ENCODE data around the gene OR5K3. TPM values are rescaled to one million over a fixed set of nuclear protein-coding genes. Genes with fewer than 3 reads are reported as not detected.

OR5K3 gene
- total and polyA plus RNA-seq, 2 of the 4 experiments (the other 2 are of a cell fraction) = not detected

DNA sequence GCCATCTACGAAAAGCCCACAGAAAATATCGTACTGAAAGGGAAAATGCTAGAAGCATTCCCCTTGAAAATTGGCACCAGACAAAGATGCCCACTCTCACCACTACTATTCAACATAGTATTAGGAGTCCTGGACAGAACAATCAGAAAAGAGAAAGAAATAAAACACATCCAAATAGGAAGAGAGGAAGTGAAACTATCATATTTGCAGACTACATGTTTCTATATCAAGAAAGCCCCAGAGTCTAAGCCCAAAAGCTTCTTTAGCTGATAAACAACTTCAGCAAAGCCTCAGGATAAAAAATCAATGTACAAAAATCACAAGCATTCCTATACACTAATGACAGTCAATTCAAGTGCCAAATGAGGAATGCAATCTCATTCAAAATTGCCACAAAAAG is 15.6 kb downstream of the OR5K3 start:
- CTCF ChIA-PET = no interaction called here
- in situ Hi-C loops (cut with MboI; ENCODE audit: low sequenced_read_pairs) = no loop called here

More for the DNA sequence above, 15.6 kb downstream of the OR5K3 start:
- no peaks in the 10 kb centered on the region for H3K36me3 ChIP-seq (ENCODE audit: control insufficient read depth, insufficient read depth, low read length)
- H3K4me1 ChIP-seq (ENCODE audit: control insufficient read depth, insufficient read depth, low read length) = no peaks in the 10 kb centered on the region
- DNase-seq = no peak
- H4K8ac ChIP-seq (ENCODE audit: low read depth in 2 of 2, low read length in 2 of 2) = no peak overlapping the region
- H3K4me3 ChIP-seq (ENCODE audit: insufficient read depth, low read depth, low read length) = no peak overlapping the region
- H2BK20ac ChIP-seq (ENCODE audit: low read depth, low read length) = no peak overlapping the region
- H4K5ac ChIP-seq (ENCODE audit: low read depth, low read length) = no peak overlapping the region
- peaks cover 2% of the 10 kb centered on the region; the same call in 1 of the 2 replicates for H3K9me3 ChIP-seq (ENCODE audit: control insufficient read depth, insufficient read depth, low read length)
- no peak overlapping the region for H3K4me2 ChIP-seq (ENCODE audit: low read depth, low read length)
- H4K91ac ChIP-seq (ENCODE audit: insufficient read depth, low read depth, low read length) = no peak overlapping the region
- no peaks in the 10 kb centered on the region for H3K27me3 ChIP-seq (ENCODE audit: control insufficient read depth, insufficient read depth, low read length)
- H3K14ac ChIP-seq (replicated peaks; ENCODE audit: low read depth, low read length) = no peak overlapping the region
- no peak overlapping the region for H2AK9ac ChIP-seq (replicated peaks; ENCODE audit: low read depth, low read length, poor library complexity)
- WGBS, 2 experiments (ENCODE audit: extremely low coverage in 2 of 2, insufficient read length in 1 of 2) = no CpG with 5 or more reads among the region's 2 CpGs
- H2BK15ac ChIP-seq (ENCODE audit: low read depth, low read length) = no peak overlapping the region
- intact Hi-C loops (cut with micrococcal nuclease) = no loop called here
- H3K9ac ChIP-seq (ENCODE audit: low read depth, low read length) = no peak overlapping the region
- no peak overlapping the region for H2BK5ac ChIP-seq (ENCODE audit: low read depth, low read length, poor library complexity, severe bottlenecking)
- no peaks in the 10 kb centered on the region for H3K9me1 ChIP-seq (ENCODE audit: insufficient read depth, low read length)
- no peak overlapping the region for H3K56ac ChIP-seq (ENCODE audit: extremely low read depth, insufficient read depth, low read length)
- dilution Hi-C loops (cut with HindIII; ENCODE audit: low sequenced_read_pairs, unreplicated experiment) = no loop called here
- no peak overlapping the region for H3K27ac ChIP-seq (ENCODE audit: insufficient read depth, low read length)
- TF ChIP-seq NFE2L2 (IDR thresholded peaks at IDR 0.05; ENCODE audit: low read depth, low read length) (no peak), MAZ (IDR thresholded peaks at IDR 0.05; ENCODE audit: borderline replicate concordance, low read depth, low read length) (no peak), CEBPB (IDR thresholded peaks at IDR 0.05; ENCODE audit: low read depth, low read length) (no peak), BHLHE40 (IDR thresholded peaks at IDR 0.05; ENCODE audit: low read depth, low read length) (no peak), SMC3 (IDR thresholded peaks at IDR 0.05; ENCODE audit: low read depth, low read length) (no peak), RAD21 (IDR thresholded peaks at IDR 0.05; ENCODE audit: low read length) (no peak), MXI1 (IDR thresholded peaks at IDR 0.05; ENCODE audit: borderline replicate concordance, low read depth, low read length) (no peak), CHD1 (IDR thresholded peaks at IDR 0.05; ENCODE audit: low read depth, low read length) (no peak), RCOR1 (IDR thresholded peaks at IDR 0.05; ENCODE audit: insufficient replicate concordance, low read length) (no peak), ELK1 (IDR thresholded peaks at IDR 0.05; ENCODE audit: borderline replicate concordance, low read depth, low read length) (no peak), FOS (IDR thresholded peaks at IDR 0.05; ENCODE audit: low read depth, low read length) (no peak), RFX5 (IDR thresholded peaks at IDR 0.05; ENCODE audit: low read depth, low read length) (no peak), MAFK (IDR thresholded peaks at IDR 0.05; ENCODE audit: low read depth, low read length) (no peak), CTCF (conservative IDR thresholded peaks at IDR 0.05; ENCODE audit: low read depth, low read length) (no peak), USF2 (IDR thresholded peaks at IDR 0.05; ENCODE audit: low read depth, low read length) (no peak), POLR2A (IDR thresholded peaks at IDR 0.05; ENCODE audit: low read depth, low read length) (no peak)
- H2BK120ac ChIP-seq (ENCODE audit: low read depth, low read length) = no peak overlapping the region
- no peak overlapping the region for H2AK5ac ChIP-seq (ENCODE audit: low read depth, low read length)
- no peaks in the 10 kb centered on the region for H3K79me1 ChIP-seq (ENCODE audit: low read depth in 1 of 2, low read length in 2 of 2)
- H3K18ac ChIP-seq (ENCODE audit: low read depth, low read length) = no peak overlapping the region
- POLR2A ChIA-PET (ENCODE audit: unreplicated experiment) = no interaction called here
- no peak overlapping the region for H2AFZ ChIP-seq (replicated peaks; ENCODE audit: low read length, poor library complexity)
- no peak for ATAC-seq (ENCODE audit: low read depth)
- H3K4ac ChIP-seq (ENCODE audit: low read depth, low read length) = no peak overlapping the region
- BruUV-seq (replicated peaks) = no TSS peak
- H3K23ac ChIP-seq (ENCODE audit: low read depth, low read length) = no peak overlapping the region
- H4K20me1 ChIP-seq (ENCODE audit: insufficient read depth, low read length) = no peaks in the 10 kb centered on the region
